HEK293 (cell line): ENCODE results near the gene NFE2L1.

ENCODE experiments used
- CTCF ChIA-PET: fragments of 350-600 bp; formaldehyde crosslinking; extraction: SDS; loops from one replicate; lab custom pipeline; 2021; ENCODE audit warnings: antibody characterized with exemption; lab: Yijun Ruan, JAX
- POLR2A ChIA-PET: fragments of 300-600 bp; formaldehyde crosslinking; extraction: SDS; loops from one replicate; lab custom pipeline; 2020; ENCODE audit warnings: antibody characterized with exemption, inconsistent platforms; lab: Yijun Ruan, JAX
- H3K27ac ChIP-seq: fragments of 200-500 bp; sonication (Bioruptor generic); 2 replicates; pipeline ENCODE4 v1.5.1; 2014; ENCODE audit warnings: low read depth, low read length, control low read depth, inconsistent platforms; ENCODE audit errors: extremely low read depth
- H3K36me3 ChIP-seq, 2 experiments: fragments of 200-500 bp in 1 of 2; sonication (Bioruptor generic) in 1 of 2; 1 replicate in 1 of 2; 2 replicates in 1 of 2; pipeline ENCODE4 v1.5.1; 2014 to 2017; ENCODE audit warnings: inconsistent platforms in 2 of 2, low read length in 2 of 2; ENCODE audit not compliant: control insufficient read depth in 2 of 2, insufficient read depth in 1 of 2
- H3K4me1 ChIP-seq: fragments of 200-500 bp; sonication (Bioruptor generic); 2 replicates; pipeline ENCODE4 v1.5.1; 2014; ENCODE audit warnings: mild to moderate bottlenecking, low read length, inconsistent platforms; ENCODE audit not compliant: control insufficient read depth, insufficient read depth
- H3K4me3 ChIP-seq: 2 replicates; pipeline ENCODE4 v1.5.1; 2011; ENCODE audit warnings: low read depth, mild to moderate bottlenecking, control low read depth, low read length, moderate library complexity
- H3K9me3 ChIP-seq: fragments of 200-500 bp; sonication (Bioruptor generic); 2 replicates; pipeline ENCODE4 v1.5.1; 2014; ENCODE audit warnings: low read depth, low read length, inconsistent platforms; ENCODE audit not compliant: control insufficient read depth, insufficient read depth
- BCL11B ChIP-seq: fragments of 450-650 bp; formaldehyde crosslinking; IDR thresholded peaks from 2 replicates; pipeline ENCODE4 v1.5.1; 2016; ENCODE audit warnings: low read depth, missing biosample characterization, missing genetic modification characterization
- ELK4 ChIP-seq: IDR thresholded peaks from 2 replicates; pipeline ENCODE4 v1.6.1; 2011; ENCODE audit warnings: mild to moderate bottlenecking, low read depth, low read length, borderline replicate concordance
- GLIS1 ChIP-seq: fragments of 450-650 bp; formaldehyde crosslinking; IDR thresholded peaks from 2 replicates; pipeline ENCODE4 v1.5.1; 2016; ENCODE audit warnings: missing biosample characterization, missing genetic modification characterization
- SALL2 ChIP-seq: fragments of 450-650 bp; formaldehyde crosslinking; IDR thresholded peaks from 2 replicates; pipeline ENCODE4 v1.5.0; 2017; ENCODE audit warnings: missing biosample characterization, mild to moderate bottlenecking, missing genetic modification characterization, borderline replicate concordance
- YY1 ChIP-seq: fragments of 450-650 bp; formaldehyde crosslinking; IDR thresholded peaks from 2 replicates; pipeline ENCODE4 v1.5.1; 2018; ENCODE audit warnings: missing biosample characterization, missing genetic modification characterization
- ZNF146 ChIP-seq: fragments of 450-650 bp; formaldehyde crosslinking; IDR thresholded peaks from 2 replicates; pipeline ENCODE4 v1.5.1; 2016; ENCODE audit warnings: missing biosample characterization, missing genetic modification characterization
- ZNF23 ChIP-seq: fragments of 450-650 bp; formaldehyde crosslinking; IDR thresholded peaks from 2 replicates; pipeline ENCODE4 v1.5.1; 2016; ENCODE audit warnings: missing biosample characterization, missing genetic modification characterization, borderline replicate concordance
- ZNF501 ChIP-seq: fragments of 450-650 bp; formaldehyde crosslinking; IDR thresholded peaks from 2 replicates; pipeline ENCODE4 v1.5.1; 2016; ENCODE audit warnings: missing biosample characterization, missing genetic modification characterization
- ZNF624 ChIP-seq: fragments of 450-650 bp; formaldehyde crosslinking; IDR thresholded peaks from 2 replicates; pipeline ENCODE4 v1.5.1; 2017; ENCODE audit warnings: missing biosample characterization, missing genetic modification characterization
- ZNF626 ChIP-seq: fragments of 450-650 bp; sonication (Bioruptor Pico); formaldehyde crosslinking; IDR thresholded peaks from 2 replicates; pipeline ENCODE4 v1.5.1; 2018; ENCODE audit warnings: missing biosample characterization, missing genetic modification characterization, inconsistent platforms
- ZNF704 ChIP-seq: fragments of 450-650 bp; formaldehyde crosslinking; IDR thresholded peaks from 2 replicates; pipeline ENCODE4 v1.5.1; 2016; ENCODE audit warnings: missing biosample characterization, missing genetic modification characterization
- ZNF707 ChIP-seq: fragments of 450-650 bp; formaldehyde crosslinking; IDR thresholded peaks from 2 replicates; pipeline ENCODE4 v1.5.1; 2016; ENCODE audit warnings: missing biosample characterization, missing genetic modification characterization
- ZNF785 ChIP-seq: fragments of 450-650 bp; formaldehyde crosslinking; IDR thresholded peaks from 2 replicates; pipeline ENCODE4 v1.5.1; 2016; ENCODE audit warnings: missing biosample characterization, missing genetic modification characterization
- ZNF830 ChIP-seq: fragments of 450-650 bp; IDR thresholded peaks from 2 replicates; pipeline ENCODE4 v1.5.0; 2018; ENCODE audit warnings: missing biosample characterization, missing genetic modification characterization, low read depth, mild to moderate bottlenecking, moderate library complexity
- TF ChIP-seq, protein P1 (sequence below): fragments of 450-650 bp; formaldehyde crosslinking; IDR thresholded peaks from 2 replicates; pipeline ENCODE4 v1.5.1; 2016; ENCODE audit warnings: missing biosample characterization, missing genetic modification characterization, borderline replicate concordance
- TF ChIP-seq, protein P2 (sequence below): fragments of 450-650 bp; formaldehyde crosslinking; IDR thresholded peaks from 2 replicates; pipeline ENCODE4; 2016; ENCODE audit warnings: missing biosample characterization, missing genetic modification characterization
- TF ChIP-seq, protein P3 (sequence below): fragments of 450-650 bp; formaldehyde crosslinking; IDR thresholded peaks from 2 replicates; pipeline ENCODE4 v1.5.1; 2016; ENCODE audit warnings: missing biosample characterization, missing genetic modification characterization
- TF ChIP-seq, protein P4 (sequence below): fragments of 450-650 bp; formaldehyde crosslinking; IDR thresholded peaks from 2 replicates; pipeline ENCODE4 v1.5.1; 2016; ENCODE audit warnings: missing biosample characterization, missing genetic modification characterization

Gene NFE2L1

GRCh38 chr17:47999582-47999981, 48.6 kb upstream of the NFE2L1 start (continued):
- TF ChIP-seq, protein P1, sequence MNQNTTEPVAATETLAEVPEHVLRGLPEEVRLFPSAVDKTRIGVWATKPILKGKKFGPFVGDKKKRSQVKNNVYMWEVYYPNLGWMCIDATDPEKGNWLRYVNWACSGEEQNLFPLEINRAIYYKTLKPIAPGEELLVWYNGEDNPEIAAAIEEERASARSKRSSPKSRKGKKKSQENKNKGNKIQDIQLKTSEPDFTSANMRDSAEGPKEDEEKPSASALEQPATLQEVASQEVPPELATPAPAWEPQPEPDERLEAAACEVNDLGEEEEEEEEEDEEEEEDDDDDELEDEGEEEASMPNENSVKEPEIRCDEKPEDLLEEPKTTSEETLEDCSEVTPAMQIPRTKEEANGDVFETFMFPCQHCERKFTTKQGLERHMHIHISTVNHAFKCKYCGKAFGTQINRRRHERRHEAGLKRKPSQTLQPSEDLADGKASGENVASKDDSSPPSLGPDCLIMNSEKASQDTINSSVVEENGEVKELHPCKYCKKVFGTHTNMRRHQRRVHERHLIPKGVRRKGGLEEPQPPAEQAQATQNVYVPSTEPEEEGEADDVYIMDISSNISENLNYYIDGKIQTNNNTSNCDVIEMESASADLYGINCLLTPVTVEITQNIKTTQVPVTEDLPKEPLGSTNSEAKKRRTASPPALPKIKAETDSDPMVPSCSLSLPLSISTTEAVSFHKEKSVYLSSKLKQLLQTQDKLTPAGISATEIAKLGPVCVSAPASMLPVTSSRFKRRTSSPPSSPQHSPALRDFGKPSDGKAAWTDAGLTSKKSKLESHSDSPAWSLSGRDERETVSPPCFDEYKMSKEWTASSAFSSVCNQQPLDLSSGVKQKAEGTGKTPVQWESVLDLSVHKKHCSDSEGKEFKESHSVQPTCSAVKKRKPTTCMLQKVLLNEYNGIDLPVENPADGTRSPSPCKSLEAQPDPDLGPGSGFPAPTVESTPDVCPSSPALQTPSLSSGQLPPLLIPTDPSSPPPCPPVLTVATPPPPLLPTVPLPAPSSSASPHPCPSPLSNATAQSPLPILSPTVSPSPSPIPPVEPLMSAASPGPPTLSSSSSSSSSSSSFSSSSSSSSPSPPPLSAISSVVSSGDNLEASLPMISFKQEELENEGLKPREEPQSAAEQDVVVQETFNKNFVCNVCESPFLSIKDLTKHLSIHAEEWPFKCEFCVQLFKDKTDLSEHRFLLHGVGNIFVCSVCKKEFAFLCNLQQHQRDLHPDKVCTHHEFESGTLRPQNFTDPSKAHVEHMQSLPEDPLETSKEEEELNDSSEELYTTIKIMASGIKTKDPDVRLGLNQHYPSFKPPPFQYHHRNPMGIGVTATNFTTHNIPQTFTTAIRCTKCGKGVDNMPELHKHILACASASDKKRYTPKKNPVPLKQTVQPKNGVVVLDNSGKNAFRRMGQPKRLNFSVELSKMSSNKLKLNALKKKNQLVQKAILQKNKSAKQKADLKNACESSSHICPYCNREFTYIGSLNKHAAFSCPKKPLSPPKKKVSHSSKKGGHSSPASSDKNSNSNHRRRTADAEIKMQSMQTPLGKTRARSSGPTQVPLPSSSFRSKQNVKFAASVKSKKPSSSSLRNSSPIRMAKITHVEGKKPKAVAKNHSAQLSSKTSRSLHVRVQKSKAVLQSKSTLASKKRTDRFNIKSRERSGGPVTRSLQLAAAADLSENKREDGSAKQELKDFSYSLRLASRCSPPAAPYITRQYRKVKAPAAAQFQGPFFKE, result no peak
- TF ChIP-seq ELK4 (no peak), BCL11B (tag by site-specific recombination) (no peak), YY1 (tag by site-specific recombination) (no peak), ZNF707 (tag by site-specific recombination) (no peak), ZNF501 (tag by site-specific recombination) (no peak), ZNF626 (tag by site-specific recombination) (no peak)
- TF ChIP-seq, protein P2, sequence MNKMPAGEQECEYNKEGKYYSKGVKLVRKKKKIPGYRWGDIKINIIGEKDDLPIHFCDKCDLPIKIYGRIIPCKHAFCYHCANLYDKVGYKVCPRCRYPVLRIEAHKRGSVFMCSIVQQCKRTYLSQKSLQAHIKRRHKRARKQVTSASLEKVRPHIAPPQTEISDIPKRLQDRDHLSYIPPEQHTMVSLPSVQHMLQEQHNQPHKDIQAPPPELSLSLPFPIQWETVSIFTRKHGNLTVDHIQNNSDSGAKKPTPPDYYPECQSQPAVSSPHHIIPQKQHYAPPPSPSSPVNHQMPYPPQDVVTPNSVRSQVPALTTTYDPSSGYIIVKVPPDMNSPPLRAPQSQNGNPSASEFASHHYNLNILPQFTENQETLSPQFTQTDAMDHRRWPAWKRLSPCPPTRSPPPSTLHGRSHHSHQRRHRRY, result no peak
- TF ChIP-seq, protein P3, sequence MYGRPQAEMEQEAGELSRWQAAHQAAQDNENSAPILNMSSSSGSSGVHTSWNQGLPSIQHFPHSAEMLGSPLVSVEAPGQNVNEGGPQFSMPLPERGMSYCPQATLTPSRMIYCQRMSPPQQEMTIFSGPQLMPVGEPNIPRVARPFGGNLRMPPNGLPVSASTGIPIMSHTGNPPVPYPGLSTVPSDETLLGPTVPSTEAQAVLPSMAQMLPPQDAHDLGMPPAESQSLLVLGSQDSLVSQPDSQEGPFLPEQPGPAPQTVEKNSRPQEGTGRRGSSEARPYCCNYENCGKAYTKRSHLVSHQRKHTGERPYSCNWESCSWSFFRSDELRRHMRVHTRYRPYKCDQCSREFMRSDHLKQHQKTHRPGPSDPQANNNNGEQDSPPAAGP (tag by site-specific recombination), result no peak
- TF ChIP-seq, all 188 proteins: peak for 4

- no peaks in the 10 kb centered on the region for H3K9me3 ChIP-seq
- ChIA-PET CTCF (interaction anchor here (0.6 to 3.8 kb wide), 7 partner anchors 10 to 54 kb away, joined by 3 to 23 read pairs (median 7); no protein-coding TSS in a partner anchor), POLR2A (no interaction called here)
- H3K4me3 ChIP-seq, result no peak overlapping the region
- H3K36me3 ChIP-seq, result no peaks in the 10 kb centered on the region
- H3K27ac ChIP-seq, result no peak overlapping the region
- TF ChIP-seq ZNF624 (tag by site-specific recombination) (no peak), ZNF785 (tag by site-specific recombination) (no peak), SALL2 (tag by site-specific recombination) (no peak), BCL11B (tag by site-specific recombination) (no peak), GLIS1 (tag by site-specific recombination) (no peak), ZNF501 (tag by site-specific recombination) (no peak), ZNF23 (tag by site-specific recombination) (no peak), ZNF830 (tag by site-specific recombination) (no peak), ZNF704 (tag by site-specific recombination) (no peak), ZNF146 (tag by site-specific recombination) (no peak)
- TF ChIP-seq, protein P4, sequence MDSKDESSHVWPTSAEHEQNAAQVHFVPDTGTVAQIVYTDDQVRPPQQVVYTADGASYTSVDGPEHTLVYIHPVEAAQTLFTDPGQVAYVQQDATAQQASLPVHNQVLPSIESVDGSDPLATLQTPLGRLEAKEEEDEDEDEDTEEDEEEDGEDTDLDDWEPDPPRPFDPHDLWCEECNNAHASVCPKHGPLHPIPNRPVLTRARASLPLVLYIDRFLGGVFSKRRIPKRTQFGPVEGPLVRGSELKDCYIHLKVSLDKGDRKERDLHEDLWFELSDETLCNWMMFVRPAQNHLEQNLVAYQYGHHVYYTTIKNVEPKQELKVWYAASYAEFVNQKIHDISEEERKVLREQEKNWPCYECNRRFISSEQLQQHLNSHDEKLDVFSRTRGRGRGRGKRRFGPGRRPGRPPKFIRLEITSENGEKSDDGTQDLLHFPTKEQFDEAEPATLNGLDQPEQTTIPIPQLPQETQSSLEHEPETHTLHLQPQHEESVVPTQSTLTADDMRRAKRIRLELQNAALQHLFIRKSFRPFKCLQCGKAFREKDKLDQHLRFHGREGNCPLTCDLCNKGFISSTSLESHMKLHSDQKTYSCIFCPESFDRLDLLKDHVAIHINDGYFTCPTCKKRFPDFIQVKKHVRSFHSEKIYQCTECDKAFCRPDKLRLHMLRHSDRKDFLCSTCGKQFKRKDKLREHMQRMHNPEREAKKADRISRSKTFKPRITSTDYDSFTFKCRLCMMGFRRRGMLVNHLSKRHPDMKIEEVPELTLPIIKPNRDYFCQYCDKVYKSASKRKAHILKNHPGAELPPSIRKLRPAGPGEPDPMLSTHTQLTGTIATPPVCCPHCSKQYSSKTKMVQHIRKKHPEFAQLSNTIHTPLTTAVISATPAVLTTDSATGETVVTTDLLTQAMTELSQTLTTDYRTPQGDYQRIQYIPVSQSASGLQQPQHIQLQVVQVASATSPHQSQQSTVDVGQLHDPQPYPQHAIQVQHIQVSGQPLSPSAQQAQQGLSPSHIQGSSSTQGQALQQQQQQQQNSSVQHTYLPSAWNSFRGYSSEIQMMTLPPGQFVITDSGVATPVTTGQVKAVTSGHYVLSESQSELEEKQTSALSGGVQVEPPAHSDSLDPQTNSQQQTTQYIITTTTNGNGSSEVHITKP (tag by site-specific recombination), result no peak
- H3K4me1 ChIP-seq, result peaks cover 9% of the 10 kb centered on the region; the same call in 1 of the 2 replicates
These were observed 47.0 kb upstream of the NFE2L1 start for GRCh38 chr17:48001197-48001596.
